Stimulated activated CD8-positive, alpha-beta memory T cell treated with anti-CD3 and anti-CD28 coated beads, Interleukin-7, amount 100 ng/mL, for 1 hour (primary cell): ENCODE measurements around the gene ZNF385B.

Experiments
- DNase-seq, 2 donors: peaks; one replicate each; pipeline ENCODE4 v3.0.0-alpha.2; 2020; ENCODE audit warnings: low read depth in 2 of 2

The ZNF385B gene

GRCh38 chr2:179588486-179589145 lies 272.8 kb downstream of the ZNF385B start:
- DNase-seq = no peak

GRCh38 chr2:179584760-179585159 lies 276.7 kb downstream of the ZNF385B start:
- DNase-seq = no peak

DNA sequence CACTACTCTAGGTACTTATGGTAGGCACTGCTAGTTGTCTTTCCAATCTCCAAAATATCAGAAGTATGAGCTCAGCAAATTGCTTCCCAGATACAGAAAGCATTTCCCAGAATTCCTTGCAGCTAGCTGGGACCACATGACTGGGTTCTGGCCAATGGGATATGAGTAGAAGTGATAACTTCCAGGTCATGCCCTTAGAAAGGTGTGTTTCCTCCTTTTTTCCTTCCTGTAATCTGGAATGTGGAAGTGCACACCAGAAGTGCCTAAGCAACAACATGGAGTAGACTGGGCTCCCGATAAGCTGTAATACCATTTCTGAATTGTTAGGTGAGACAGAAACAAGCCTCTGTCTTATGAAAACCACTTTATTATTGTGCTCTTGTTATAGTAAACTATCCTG lies 279.8 kb downstream of the ZNF385B start:
- DNase-seq = no peak

DNA sequence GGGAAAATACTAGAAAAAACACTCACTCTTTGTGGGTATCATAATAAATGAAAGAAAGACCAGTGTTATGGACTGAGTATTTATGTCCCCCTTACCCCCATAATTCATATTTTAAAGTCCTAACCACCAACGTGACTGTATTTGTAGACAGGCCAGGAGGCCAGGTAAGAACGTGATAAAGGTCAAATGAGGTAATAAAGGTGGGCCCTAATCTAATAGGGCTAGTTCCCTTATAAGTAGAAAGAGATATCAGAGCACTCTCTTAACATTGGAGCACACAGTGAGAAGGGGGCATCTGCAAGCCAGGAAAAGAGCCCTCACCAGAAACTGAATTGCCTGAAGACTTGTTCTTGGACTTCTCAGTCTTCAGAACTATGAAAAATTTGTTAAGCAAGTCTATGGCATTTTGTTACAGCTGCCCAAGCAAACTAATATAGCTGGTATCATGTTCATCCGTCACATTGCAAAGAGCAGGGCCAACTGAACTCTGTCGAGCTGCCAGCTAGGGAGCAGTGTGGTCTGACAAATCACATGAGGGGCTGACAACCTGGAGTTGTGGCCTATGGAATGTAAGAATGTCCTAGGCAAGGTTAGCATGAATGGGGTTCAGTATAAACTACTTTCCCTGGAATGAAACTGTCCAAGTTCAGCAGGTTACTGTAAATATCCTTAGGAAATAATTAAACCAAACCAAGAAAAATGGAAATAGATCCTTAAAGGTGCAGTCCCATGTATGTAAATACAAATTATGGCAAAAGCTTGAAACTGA lies 280.9 kb downstream of the ZNF385B start:
- DNase-seq = no peak

- no peak for DNase-seq
Observed at GRCh38 chr2:179579800-179580199, 281.6 kb downstream of the ZNF385B start.

- DNase-seq = no peak
Observed at GRCh38 chr2:179578171-179578916, 283.1 kb downstream of the ZNF385B start.

DNA sequence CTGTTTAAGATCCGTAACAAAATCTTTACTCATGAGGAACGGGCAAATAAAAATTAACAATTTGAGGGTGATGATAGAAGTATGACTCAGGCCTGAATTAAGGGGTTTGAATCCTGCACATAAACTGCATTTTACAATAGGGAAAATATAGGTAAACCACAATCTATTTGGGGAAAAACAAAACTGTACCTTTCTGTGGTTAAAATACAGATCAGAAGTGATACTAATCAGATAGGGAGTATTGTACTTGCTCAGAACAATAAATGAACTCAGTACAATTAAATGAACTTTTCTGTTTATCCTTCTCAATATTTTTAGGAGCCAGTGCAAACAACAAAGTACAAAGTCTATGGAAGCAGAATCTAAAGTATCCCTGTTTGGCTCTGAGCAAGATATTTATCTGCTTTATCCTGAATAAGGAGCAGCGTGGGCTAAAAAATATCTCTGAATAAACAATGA lies 287.3 kb downstream of the ZNF385B start:
- no peak for DNase-seq

DNA sequence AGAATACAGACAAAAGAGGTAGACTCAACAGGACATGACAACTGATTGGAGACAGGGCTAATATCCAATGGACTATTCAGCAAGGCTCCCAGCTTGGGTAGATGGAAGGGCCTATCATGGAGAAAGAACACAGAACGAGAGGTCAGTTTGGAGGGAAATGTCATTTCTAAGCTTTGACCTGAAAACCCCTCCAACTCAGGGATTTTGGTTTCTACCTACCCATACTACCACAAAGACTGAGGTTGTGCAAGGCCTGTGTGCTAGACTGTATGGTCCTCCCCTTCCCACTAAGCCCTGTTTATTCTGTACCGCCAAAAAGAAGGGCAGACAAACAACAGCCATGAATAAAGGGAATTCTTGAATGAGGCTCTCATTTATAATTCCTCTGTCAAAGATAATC lies 288.9 kb downstream of the ZNF385B start:
- DNase-seq = no peak

- DNase-seq = no peak
Observed at GRCh38 chr2:179571721-179572120, 289.7 kb downstream of the ZNF385B start.

GRCh38 chr2:179571252-179571651 lies 290.2 kb downstream of the ZNF385B start:
- no peak for DNase-seq

DNA sequence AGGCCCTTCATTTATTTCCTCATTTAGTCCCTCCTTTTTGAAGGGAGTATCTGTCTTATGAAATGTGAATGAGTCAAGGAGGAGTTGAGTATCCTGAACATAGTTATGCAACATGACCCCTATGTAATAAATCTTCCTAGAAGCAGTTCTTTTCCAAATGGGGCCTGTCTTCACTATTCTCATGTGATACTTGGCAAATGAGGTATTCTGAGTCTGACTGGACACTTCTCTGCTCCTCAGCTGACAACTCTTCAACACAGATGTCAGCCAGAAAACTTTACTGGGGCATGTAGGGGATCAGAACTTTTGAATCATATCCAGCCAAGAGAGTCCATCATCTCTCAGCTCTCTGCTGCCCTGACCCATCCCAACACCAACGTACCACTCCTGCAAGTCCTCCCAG lies 291.6 kb downstream of the ZNF385B start:
- DNase-seq = no peak

GRCh38 chr2:179565807-179566206 lies 295.6 kb downstream of the ZNF385B start:
- DNase-seq = no peak

DNA sequence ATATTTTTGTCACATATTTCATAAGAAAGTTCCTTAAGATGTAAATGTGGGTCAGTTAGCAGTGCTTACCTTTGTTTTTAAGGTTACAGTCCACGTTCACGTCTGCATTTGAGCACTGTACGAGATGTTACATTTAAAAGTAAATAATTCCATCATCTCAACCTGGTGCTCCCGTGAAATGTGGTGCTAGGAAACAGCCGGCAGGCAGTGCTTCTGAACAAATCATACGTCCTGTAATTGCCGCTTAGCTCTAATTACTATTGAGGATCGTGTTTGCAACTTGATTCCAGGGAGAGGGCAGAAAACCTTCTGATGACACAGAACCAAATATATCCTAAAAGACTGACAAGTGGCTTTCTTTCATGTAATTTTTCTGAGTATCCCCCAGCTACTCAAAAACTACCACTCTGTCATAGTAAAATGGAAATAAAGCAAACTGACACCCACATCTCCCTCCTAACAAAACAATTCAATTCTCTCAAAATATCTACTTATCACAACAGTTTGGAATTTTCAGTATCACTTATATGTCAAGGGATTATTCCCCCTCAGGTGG lies 299.0 kb downstream of the ZNF385B start:
- no peak for DNase-seq

DNA sequence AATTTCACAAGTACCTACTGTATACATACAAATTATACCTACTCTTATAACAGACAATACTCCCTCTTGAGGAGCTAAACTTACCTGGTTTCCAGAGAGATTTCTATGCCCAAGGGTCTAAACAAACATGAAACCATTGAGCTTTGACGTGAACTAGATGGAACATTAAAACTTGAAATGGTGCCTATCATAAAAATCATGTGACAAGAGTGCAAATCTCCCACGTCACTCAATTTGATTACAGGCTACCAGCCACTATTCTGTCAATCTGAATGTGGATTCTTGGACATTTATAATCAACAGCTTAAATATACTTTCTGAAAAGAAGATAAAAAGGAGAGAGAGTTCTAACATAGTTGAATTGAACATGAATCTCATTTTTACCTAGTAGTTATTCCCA lies 299.7 kb downstream of the ZNF385B start:
- DNase-seq = no peak

DNA sequence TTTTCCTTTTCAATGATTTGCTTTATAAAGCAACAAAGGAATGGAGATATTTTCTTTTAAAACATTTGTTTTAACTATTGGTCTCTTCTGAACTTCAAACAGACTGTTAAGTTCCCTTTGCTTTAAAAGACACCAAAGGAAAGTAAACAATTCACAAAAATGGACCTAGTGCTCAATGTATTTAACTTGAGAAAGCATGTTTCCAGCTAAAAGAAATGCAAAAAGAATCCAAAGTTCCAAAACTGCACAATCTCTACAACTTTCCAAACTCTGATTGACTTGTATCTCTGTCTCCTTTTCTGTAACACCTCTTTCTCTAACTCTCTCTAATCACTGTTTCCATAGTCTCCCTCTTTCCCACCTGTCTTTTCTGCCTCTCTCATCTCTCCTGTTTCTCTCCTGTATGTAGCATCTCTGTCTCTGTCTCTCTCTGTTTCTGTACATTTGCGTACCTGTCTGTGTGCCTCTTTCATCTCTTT lies 301.1 kb downstream of the ZNF385B start:
- DNase-seq = no peak

DNA sequence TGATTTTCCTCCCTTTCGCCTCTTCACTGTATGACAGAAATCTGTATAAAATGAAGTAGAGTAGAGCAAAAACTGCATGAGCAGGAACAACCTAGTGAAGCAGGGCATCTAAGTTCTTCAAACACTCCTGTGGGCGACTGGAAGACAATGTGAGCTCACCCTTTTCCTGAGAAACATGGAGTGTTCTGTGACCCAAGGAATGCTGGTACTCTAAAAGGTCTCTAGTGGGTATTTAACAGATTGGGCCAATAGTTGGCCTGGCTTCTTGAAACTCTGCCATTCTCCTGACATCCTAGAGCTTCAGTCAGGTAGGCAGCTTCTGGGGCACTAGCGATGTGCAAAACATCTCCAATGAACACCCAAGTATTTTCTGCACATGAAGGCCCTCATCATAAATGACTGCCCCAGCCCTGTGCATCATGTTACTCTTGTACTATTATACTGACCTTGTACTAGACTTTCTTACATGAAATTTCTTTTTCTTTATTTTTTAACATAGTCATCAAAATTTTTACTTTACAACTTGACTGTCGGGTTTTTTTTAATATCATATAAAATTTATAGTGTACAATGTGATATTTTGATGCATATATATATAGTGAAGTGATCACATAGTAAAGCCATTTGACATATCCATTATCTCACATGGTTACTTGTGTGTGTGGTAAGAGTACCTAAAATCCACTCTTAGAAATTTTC lies 302.2 kb downstream of the ZNF385B start:
- DNase-seq = no peak

- DNase-seq = no peak
Observed at GRCh38 chr2:179558010-179558934, 303.1 kb downstream of the ZNF385B start.

- DNase-seq = no peak
Observed at GRCh38 chr2:179556425-179556824, 305.0 kb downstream of the ZNF385B start.

- no peak for DNase-seq
Observed at GRCh38 chr2:179555691-179556283, 305.6 kb downstream of the ZNF385B start.
